Ammon's horn (tissue), 1 donor: Measurements from ENCODE around the gene TUBB.
A peak's percentile ranks its signal among the peaks of the same experiment; 100 is the strongest.

Experiments used
- DNase-seq: peaks from one replicate; pipeline ENCODE4 v3.0.0-alpha.2; 2016; ENCODE audit warnings: low spot score

TUBB gene

GRCh38 chr6:30687659-30688431 is 32.3 kb upstream of the TUBB start:
- DNase-seq = peak; percentile 25

DNA sequence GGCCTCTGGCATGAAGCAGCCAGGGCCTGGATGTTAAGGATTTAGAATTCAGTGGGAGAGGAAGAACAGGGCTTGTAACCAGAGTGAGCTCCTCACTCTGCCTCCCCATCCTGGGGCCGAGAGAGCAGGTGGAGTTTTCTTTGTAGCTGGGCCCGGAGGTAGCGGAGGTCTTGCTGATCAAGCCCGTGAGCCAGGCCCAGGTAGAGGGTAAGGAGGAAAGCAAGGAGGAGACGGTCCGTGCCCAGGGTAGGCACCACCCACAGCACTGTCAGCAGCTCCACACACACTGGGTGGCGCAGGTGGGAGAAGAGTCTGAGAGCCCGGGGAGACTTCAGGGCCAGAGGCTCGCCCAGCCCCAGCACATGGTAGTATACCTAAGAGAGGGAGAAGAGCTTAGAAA is 31.6 kb upstream of the TUBB start:
- no peak for DNase-seq

- no peak for DNase-seq
These were observed 30.9 kb upstream of the TUBB start for GRCh38 chr6:30689022-30689865.

DNA sequence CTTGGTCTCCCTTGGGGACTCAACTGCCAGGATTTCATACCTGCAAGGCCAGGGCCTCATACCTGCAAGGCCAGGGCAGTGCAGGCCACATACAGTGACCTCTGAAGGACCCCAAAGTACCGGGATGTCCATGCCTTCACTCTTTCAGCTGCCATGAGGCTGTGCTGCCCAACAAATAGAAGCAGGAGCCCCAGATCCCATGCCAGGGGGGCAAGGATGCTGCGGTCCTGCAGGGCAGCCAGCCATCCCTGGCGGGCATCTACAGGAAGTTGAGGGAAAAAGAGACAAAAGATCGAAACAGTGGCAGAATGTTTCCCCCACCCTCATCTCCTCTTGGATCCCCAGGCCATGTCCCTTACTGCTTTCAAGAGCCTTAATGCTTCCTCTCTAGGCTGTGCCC is 30.2 kb upstream of the TUBB start:
- no peak for DNase-seq

GRCh38 chr6:30690403-30691207 is 29.5 kb upstream of the TUBB start, which contains the start of gene NRM:
Gene NRM, minus strand, starts transcription at chr6:30690984. Its CDS starts 10 bp downstream, at chr6:30690974.
- DNase-seq = peak; percentile 86

DNA sequence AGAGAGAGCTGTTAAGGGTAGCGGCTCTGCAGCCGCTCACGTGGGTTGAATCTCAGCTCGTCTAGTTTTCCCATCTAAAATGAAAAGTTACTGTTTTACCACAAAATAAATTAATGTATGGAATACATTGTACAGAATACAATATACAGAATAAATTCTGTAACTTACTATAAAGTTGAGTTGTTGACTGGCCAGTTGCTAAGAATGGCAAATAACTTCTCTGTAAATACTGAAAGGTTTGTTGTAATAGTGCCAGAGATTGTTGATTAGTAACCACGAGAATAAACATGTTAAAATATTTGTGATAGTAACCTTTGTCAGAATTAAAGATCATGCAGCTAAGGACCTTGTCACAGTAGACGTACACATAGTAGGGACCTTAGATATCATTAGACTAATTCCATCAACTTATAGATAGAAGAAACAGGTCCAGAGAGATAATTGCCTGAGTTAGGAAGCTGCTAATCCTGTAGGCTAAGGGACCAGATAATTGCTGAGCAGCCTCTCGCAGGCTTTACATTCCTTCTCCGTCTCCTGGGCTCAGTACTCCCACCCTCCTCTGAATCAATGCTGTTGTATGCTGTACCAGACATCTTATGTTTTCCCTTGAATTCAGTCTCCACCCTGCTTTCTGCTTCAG is 28.8 kb upstream of the TUBB start:
- DNase-seq = no peak

DNA sequence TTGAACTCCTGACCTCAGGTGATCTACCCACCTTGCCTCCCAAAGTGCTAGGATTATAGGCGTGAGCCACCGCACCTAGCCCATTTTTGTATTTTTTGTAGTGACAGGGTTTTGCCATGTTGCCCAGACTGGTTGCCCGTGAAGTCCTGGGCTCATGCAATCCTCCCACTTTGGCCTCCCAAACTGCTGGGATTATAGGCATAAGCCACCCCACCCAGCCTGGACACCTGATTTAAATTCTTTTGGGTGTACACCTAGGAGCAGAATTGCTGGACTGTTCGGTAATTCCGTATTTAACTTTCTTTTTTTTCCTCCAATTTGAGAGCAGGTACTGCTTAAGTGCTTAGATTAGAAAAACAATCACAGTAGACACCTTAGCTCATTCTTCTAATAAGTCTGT is 23.7 kb upstream of the TUBB start:
- DNase-seq = no peak

DNA sequence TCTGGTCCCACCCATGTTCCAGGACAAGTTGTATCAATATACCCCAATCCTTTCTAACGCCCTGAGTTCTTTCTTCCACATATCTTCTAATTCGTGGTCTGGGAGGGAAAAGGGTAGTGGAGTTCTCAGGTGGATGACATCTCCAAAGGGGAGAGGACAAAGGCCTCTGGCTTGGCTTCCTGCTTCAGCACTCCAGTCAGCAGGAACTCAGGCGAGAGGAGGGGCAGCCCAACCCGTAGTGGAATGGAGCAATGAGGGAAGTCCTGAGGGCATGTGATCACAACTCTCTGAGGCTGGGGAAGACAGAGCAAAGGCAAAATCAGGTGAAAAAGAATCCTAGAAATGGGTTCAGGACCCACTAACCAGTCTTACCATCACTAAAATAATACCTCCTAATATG is 19.8 kb upstream of the TUBB start:
- DNase-seq = peak; percentile 42

DNA sequence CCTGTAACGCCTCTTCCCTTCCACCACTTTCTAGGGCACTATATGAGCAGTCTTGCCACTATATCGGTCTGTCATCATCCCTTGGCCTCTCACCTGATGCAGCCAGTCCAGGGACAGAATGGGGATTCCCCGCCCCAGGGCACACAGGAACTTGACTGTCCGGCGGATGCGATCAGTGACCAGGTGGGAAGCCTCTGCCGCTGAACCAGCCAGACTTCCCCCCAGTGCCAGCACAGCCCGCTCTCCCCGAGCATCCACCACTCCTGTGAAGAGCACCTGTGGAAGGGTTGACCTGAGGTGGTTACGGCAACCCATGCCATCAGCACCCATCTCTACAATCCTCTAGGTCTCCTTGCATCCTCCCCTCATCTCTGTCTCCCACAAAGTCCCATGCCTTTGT is 17.1 kb upstream of the TUBB start:
- no peak for DNase-seq

DNA sequence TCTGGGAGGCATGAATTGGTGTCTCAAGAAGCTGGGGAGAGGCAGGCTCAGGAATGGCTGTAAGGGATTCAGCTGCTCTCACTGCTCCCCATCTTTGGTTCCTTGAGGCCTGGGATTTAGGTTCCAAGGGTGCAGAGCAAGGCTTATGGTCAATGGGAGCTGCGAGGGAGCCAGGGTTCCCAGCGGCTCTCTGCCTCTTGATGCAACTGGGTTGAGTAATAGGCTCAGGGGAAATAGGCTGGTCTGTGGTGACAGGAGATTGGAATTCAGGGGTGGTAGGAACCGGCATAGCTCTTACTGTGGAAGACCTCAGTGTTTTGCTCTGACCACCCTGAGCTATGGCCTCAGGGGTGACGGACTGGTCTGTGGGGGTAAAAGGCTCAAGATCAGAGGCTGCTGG is 16.3 kb upstream of the TUBB start:
- no peak for DNase-seq

GRCh38 chr6:30705620-30706019 is 14.5 kb upstream of the TUBB start:
- DNase-seq = no peak

- no peak for DNase-seq
These were observed 12.8 kb upstream of the TUBB start for GRCh38 chr6:30707281-30707850.

GRCh38 chr6:30709101-30709868 is 10.9 kb upstream of the TUBB start:
- DNase-seq = no peak

- DNase-seq = no peak
These were observed 8.3 kb upstream of the TUBB start for GRCh38 chr6:30711758-30712380.

- DNase-seq = no peak
These were observed 7.7 kb upstream of the TUBB start for GRCh38 chr6:30712441-30712945.

DNA sequence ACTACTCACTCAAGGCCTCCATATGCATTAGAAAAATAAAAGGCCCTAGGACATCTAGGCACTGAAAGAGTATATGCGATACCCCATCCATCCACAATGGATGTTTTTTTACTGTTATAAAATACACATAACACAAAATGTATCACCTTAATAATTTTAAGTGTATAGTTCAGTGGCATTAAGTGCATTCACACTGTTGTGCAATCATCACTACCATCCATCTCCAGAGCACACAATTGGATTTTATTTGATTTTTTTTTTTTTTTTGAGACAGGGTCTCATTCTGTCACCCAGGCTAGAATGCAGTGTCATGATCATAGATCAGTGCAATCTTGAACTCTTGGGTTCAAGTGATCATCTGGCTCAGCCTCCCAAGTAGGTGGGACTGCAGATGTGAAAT is 5.9 kb upstream of the TUBB start:
- no peak for DNase-seq

DNA sequence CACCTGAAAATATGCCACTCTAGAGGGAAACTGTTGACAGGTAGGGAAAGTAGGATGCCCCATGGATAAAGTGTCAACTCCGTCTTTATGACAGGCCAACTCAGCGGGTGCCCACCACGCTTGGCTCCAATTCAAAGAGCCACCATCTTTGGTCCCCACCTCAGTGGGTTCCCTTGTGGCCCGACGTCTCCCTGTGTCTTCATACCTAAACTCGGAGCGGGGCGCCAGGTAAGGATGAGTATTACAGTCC is 3.3 kb upstream of the TUBB start:
- no peak for DNase-seq

DNA sequence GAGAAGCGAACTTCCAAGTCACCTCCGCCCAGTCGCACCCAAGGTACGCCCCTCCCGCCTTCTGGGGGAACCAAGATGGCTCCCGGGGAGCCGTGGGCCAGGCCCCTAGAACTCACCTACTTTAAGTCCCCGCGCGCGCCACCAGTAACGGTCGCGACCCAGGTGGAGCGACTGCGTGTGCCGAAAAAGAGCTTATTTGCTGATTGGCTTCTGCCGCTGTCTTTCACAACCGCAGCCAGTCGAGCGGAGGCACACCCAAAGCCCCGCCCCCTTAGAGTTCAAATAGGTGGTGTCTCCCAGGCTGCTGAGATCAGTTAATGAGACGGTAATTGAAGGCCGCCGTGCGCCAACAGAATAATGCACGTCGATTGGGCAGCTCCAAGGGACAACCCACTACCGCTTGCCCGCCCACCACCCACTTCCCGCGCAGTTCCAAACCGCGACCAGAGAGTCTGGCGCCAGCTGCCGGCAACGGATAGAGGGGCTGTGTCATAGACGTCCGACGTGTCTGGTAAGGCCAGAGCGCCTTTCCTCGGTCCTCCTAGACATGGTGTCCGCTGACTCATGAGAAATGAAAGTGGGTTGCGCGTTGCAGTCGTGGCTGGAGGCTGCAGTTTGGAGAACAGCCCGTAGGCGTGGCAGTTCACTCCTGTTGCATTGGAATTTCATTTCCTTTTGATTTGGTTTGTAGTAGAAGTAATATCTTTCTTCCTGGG is 2.9 kb upstream of the TUBB start, which contains the start of gene MDC1:
MDC1 (minus strand) TSS at position 153 of the 716 bp plus-strand sequence. CDS start 2,106 bp downstream, outside the sequence.
- DNase-seq = peak; percentile 100
